Adrenal gland (tissue), 12 donors: ENCODE measurements around the gene LBHD1. TPM values are rescaled to one million over a fixed set of nuclear protein-coding genes. Genes with fewer than 3 reads are reported as not detected.

Experiments used
- DNase-seq, 7 donors: peaks; one replicate each; pipeline ENCODE4 v3.0.0-alpha.2; 2019 to 2020
- H3K27ac ChIP-seq, 5 donors: fragments of 200-600 bp; sonication (generic) in 4 of 5; 1 replicate in 3 of 5; 2 replicates in 2 of 5; pipeline versions ENCODE4 v1.5.1 to v1.8.0; 2016 to 2020; ENCODE audit warnings: mild to moderate bottlenecking in 1 of 5
- H3K27me3 ChIP-seq: fragments of 200-600 bp; 2 replicates; pipeline ENCODE4 v1.8.0; 2021
- H3K36me3 ChIP-seq, 2 donors: fragments of 200-600 bp; replicated peaks in 1 of 2; 1 replicate in 1 of 2; 2 replicates in 1 of 2; pipeline versions ENCODE4 v1.5.1 to v1.8.0; 2018 to 2022
- H3K4me1 ChIP-seq, 2 donors: fragments of 200-600 bp; replicated peaks in 1 of 2; 1 replicate in 1 of 2; 2 replicates in 1 of 2; pipeline versions ENCODE4 v1.5.1 to v1.8.0; 2018 to 2021
- H3K4me3 ChIP-seq, 4 donors: fragments of 200-600 bp; sonication (generic) in 3 of 4; one replicate each; pipeline ENCODE4 v1.5.1; 2016 to 2018
- H3K9me3 ChIP-seq, 3 donors: fragments of 200-600 bp; sonication (generic) in 1 of 3; replicated peaks in 1 of 3; 1 replicate in 2 of 3; 2 replicates in 1 of 3; pipeline versions ENCODE4 v1.5.1 to v1.8.0; 2016 to 2021
- POLR2A ChIP-seq, 2 donors: fragments of 450-650 bp; IDR thresholded peaks; one replicate each; pipeline ENCODE4 v1.6.1; 2017; ENCODE audit warnings: antibody characterized with exemption in 2 of 2, mild to moderate bottlenecking in 2 of 2, moderate library complexity in 1 of 2
- WGBS, 4 donors: extraction: QIAGEN DNeasy Blood & Tissue Kit in 2 of 4; methylation state at CpG; one replicate each; pipeline versions ENCODE4 v1.1.5 to v1.1.7; 2013 to 2017; 5-methylcytosine and 5-hydroxymethylcytosine counted together
- intact Hi-C, 2 donors: fragments of 100-400 bp; cut with DNase I; formaldehyde crosslinking; loops; one replicate each; pipeline versions ENCODE4 v1.14.1 to v1.15.0; 2022 to 2023
- polyA plus RNA-seq, 3 donors: library from polyadenylated mRNA; stranded (reverse); fragments of 200-250 nt in 2 of 3; fragments of 350-450 nt in 1 of 3; fragmentation: Illumina TruSeq in 1 of 3; extraction: RNeasy Lipid Tissue Mini Kit (QIAGEN cat#74804) in 1 of 3; gene quantifications; one replicate each; pipeline ENCODE4 v1.2.3, GENCODE V29; 2013 to 2014
- total RNA-seq, 9 donors: library from RNA; depleted of rRNA in 4 of 9; stranded (reverse); fragments of >200 nt in 4 of 9; fragments of 120-200 nt in 1 of 9; fragmentation: NEBNext Ultra II Directional in 1 of 9; extraction: Animal tissue kit (Norgen Biotek cat#: 25700) in 1 of 9; gene quantifications; one replicate each; pipeline versions ENCODE4 v1.1.0 to v1.2.4, GENCODE V29; 2013 to 2023
- TF ChIP-seq, protein P1 (sequence below), 6 experiments: fragments of 450-650 bp in 4 of 6; fragments of 200-600 bp in 2 of 6; sonication (generic) in 1 of 6; IDR thresholded peaks; 1 replicate in 5 of 6; 2 replicates in 1 of 6; pipeline versions ENCODE4 v1.5.1 to v1.8.0; 2016 to 2021; ENCODE audit warnings: antibody characterized with exemption in 6 of 6, mild to moderate bottlenecking in 2 of 6, moderate library complexity in 1 of 6
- donor health status: healthy with polysubstance abuse.
- donor health status: Bipolar disorder and iron deficiency.
- donor health status: DM: yes; HTN: yes; CAD: no.
- donor health status: DM: no; HTN: no; CAD: no.
- donor health status: DM: no; HTN: no; CAD: no.
- donor health status: DM: yes; HTN: yes; CAD: no.

The LBHD1 gene
- total and polyA plus RNA-seq, 12 donors = 1.1 to 30.4 (median 12.7) TPM

- no peak for TF ChIP-seq POLR2A (IDR thresholded peaks at IDR 0.05)
- TF ChIP-seq, protein P1, sequence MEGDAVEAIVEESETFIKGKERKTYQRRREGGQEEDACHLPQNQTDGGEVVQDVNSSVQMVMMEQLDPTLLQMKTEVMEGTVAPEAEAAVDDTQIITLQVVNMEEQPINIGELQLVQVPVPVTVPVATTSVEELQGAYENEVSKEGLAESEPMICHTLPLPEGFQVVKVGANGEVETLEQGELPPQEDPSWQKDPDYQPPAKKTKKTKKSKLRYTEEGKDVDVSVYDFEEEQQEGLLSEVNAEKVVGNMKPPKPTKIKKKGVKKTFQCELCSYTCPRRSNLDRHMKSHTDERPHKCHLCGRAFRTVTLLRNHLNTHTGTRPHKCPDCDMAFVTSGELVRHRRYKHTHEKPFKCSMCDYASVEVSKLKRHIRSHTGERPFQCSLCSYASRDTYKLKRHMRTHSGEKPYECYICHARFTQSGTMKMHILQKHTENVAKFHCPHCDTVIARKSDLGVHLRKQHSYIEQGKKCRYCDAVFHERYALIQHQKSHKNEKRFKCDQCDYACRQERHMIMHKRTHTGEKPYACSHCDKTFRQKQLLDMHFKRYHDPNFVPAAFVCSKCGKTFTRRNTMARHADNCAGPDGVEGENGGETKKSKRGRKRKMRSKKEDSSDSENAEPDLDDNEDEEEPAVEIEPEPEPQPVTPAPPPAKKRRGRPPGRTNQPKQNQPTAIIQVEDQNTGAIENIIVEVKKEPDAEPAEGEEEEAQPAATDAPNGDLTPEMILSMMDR (IDR thresholded peaks at IDR 0.05) = no peak
- WGBS, 4 donors = 60 to 89% (median 68%) methylated on average over 5 of the region's 5 CpGs
- Histone ChIP-seq H3K9me3 (no peaks in the 10 kb centered on the region), H3K27me3 (no peaks in the 10 kb centered on the region), H3K4me3 (peak overlapping the region in 1 of 4 donors; percentile 58), H3K36me3 (peaks cover 0 to 31% of the 10 kb centered on the region in 2 donors), H3K27ac (peak overlapping the region in 2 of 5 donors; percentile 90 to 96), H3K4me1 (peaks cover 30 to 42% of the 10 kb centered on the region in 2 donors)
- intact Hi-C loops = no loop called here
- DNase-seq = peak in 2 of 7 donors; percentile 16 to 63
Measured at GRCh38 chr11:62708392-62708791, 36.3 kb upstream of the LBHD1 start.

GRCh38 chr11:62707277-62707861 is 35.3 kb upstream of the LBHD1 start, which contains the start of the genes BSCL2 and GNG3:
Gene BSCL2 (minus strand): TSS chr11:62707424. CDS start chr11:62707195, 229 bp downstream.
Gene GNG3 (plus strand): TSS chr11:62707676. CDS start chr11:62708296, 620 bp downstream.
- Histone ChIP-seq H3K4me3 (peak within 1 kb of the TSS in 2 of 4 donors; percentile 39 to 69), H3K27me3 (no peaks in the 10 kb centered on the region), H3K36me3 (peaks cover 0 to 22% of the 10 kb centered on the region in 2 donors), H3K27ac (peak within 1 kb of the TSS; percentile 61 to 96 (median 82)), H3K4me1 (peaks cover 22 to 32% of the 10 kb centered on the region in 2 donors), H3K9me3 (no peaks in the 10 kb centered on the region)
- intact Hi-C loops = no loop called here
- TF ChIP-seq POLR2A (IDR thresholded peaks at IDR 0.05) = peak in 1 of 2 donors; percentile 53
- TF ChIP-seq, protein P1 (IDR thresholded peaks at IDR 0.05) = no peak
- peak in 5 of 7 donors; percentile 36 to 94 (median 60) for DNase-seq
- 58 to 78% (median 68%) methylated on average over 9 to 10 of the region's 10 CpGs for WGBS, 4 donors

GRCh38 chr11:62706850-62707247 is 34.8 kb upstream of the LBHD1 start:
- intact Hi-C loops = no loop called here
- peak overlapping the region; percentile 61 to 92 (median 82) for H3K27ac ChIP-seq
- H3K4me1 ChIP-seq = peaks cover 22 to 32% of the 10 kb centered on the region in 2 donors
- peak in 2 of 7 donors; percentile 16 to 65 for DNase-seq
- H3K4me3 ChIP-seq = peak overlapping the region in 2 of 4 donors; percentile 39 to 69
- 51 to 57% (median 54%) methylated on average over 8 of the region's 8 CpGs for WGBS, 4 donors
- peaks cover 0 to 20% of the 10 kb centered on the region in 2 donors for H3K36me3 ChIP-seq
- no peaks in the 10 kb centered on the region for H3K9me3 ChIP-seq
- TF ChIP-seq POLR2A (IDR thresholded peaks at IDR 0.05) = no peak
- TF ChIP-seq, protein P1 (IDR thresholded peaks at IDR 0.05) = no peak
- no peaks in the 10 kb centered on the region for H3K27me3 ChIP-seq

DNA sequence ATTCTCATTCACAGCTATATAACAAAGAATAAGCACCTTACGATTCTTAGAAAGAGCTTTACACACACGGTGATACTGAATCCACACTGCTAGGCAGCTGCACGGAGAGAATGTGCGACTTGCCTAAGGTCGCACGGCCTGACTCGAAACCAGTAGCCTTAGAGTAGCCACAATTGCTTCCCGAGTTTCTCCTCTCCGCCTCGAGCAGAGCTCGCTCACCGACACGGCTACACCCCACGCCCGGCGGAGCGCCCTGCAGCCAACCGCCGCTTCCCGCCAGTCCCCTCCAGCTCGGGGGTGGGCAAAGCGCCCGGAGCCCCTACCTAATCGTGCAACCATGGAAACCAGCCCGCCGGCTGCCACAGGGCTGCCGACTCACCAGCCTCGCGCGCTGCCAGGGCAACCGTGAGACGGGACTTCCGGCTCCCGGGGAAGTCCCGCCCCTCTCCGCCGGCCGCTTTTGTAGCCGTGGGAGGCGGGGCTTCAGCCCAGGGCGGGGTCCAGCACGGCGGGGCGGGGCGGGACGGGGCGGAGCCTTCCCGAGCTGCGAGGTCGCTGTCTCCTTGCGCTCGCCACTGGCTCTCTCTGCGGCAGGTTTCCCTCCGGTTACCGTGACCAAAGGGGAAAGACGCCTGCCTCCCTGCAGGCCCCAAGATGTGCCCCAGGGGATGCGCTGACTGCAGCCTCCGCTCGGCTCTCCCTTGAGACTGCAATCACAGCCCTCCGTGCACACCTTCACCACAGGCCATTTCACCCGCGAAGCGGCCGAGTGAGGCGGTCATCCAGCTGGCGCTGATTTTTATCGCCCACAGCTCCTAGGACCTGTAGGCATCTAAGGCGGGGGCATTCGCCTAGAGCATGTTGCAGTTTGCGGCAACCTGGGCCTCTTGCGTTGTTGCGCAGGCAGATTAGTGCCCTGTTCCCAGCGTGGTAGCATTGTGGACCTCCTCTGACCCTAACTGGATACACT is 34.1 kb upstream of the LBHD1 start:
- intact Hi-C loops = no loop called here
- peaks cover 0 to 20% of the 10 kb centered on the region in 2 donors for H3K36me3 ChIP-seq
- peak overlapping the region; percentile 74 to 92 (median 82) for H3K27ac ChIP-seq
- no peaks in the 10 kb centered on the region for H3K9me3 ChIP-seq
- TF ChIP-seq POLR2A (IDR thresholded peaks at IDR 0.05) = peak; percentile 66 to 75
- TF ChIP-seq, protein P1 (IDR thresholded peaks at IDR 0.05) = no peak
- 1 to 15% (median 3%) methylated on average over 19 to 73 of the region's 73 CpGs for WGBS, 4 donors
- H3K27me3 ChIP-seq = no peaks in the 10 kb centered on the region
- peak; percentile 95 to 98 (median 96) for DNase-seq
- H3K4me1 ChIP-seq = peaks cover 22 to 32% of the 10 kb centered on the region in 2 donors
- H3K4me3 ChIP-seq = peak overlapping the region; percentile 25 to 69 (median 42)
